Measurements from ENCODE around the gene GRK7. TPM values are rescaled to one million over a fixed set of nuclear protein-coding genes. Genes with fewer than 3 reads are reported as not detected.

The GRK7 gene
- under 1 TPM in 3 of 8 experiments, not detected in 5; 0.05 to 0.19 (median 0.08) TPM for total RNA-seq

DNA sequence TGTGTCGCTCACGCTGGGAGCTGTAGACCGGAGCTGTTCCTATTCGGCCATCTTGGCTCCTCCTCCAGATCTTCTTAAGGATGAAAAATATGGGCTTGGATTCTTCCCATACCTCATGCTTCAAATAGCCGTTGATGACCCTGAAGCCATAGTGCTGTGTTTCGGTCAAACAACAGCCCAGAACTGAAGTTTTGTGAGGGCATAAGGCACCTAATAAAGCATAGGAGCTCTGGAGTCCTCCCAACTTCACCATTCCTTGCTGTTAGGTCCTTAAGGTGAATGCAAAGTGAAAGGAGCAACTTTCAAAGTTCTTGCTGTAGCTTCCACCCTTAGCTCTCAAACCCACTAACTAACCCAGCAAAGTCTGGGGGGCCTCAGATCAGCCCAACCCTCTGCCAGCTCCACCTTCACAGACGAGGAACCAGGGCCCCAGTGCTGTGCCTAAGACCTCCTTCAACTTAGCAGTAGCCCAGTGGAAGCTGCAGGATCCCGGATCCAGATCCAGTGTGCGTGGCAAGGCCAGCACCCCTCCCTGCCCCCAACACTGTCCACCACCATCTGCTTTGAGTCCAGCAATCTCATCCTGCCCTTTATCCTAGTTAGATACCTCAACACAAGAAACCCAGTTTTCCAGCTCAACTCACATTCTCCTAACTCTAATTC lies at the start of gene GRK7:
GRK7 (plus strand) TSS at position 321 of the 663 bp plus-strand sequence. CDS start 14,877 bp downstream, outside the sequence.
- WGBS, 10 experiments, result 62 to 100% (median 97%) methylated on average over 1 to 5 of the region's 9 CpGs; no CpG with 5 or more reads in 2 of the 10 experiments
- H3K27ac ChIP-seq, result no peak within 1 kb of the TSS
- H3K4me3 ChIP-seq, result no peak within 1 kb of the TSS
- peaks cover 0 to 3% of the 10 kb centered on the region in 2 donors for H3K4me1 ChIP-seq (replicated peaks in 1 of 2)
- no peak for ATAC-seq (replicated peaks in 6 of 8)
- in situ Hi-C loops (cut with MboI; ENCODE audit: low pct_unique_long_range_greater_than_20kb in 2 of 9, low sequenced_read_pairs in 9 of 9, unreplicated experiment in 9 of 9), result no loop called here

DNA sequence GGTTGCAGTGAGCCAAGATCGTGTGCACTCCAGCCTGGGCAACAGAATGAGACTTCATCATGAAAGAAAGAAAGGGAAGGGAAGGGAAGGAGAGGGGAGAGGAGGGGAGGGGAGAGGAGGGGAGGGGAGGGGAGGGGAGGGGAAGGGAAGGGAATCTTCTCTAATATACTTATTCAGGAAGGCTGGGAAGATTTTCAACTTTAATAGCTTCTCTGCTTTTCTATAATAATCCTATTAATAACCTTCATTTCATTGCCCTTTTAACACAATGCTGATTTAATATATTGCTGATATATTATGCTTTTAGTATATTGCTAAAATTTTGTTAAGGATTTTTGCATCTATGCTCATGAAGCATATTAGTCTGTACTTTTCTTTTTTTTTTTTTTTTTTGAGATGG lies 48.5 kb upstream of the GRK7 start:
- in situ Hi-C loops (cut with MboI; ENCODE audit: low pct_unique_long_range_greater_than_20kb in 2 of 9, low sequenced_read_pairs in 9 of 9, unreplicated experiment in 9 of 9), result no loop called here
- Histone ChIP-seq H3K4me1 (replicated peaks in 1 of 2) (no peaks in the 10 kb centered on the region), H3K27ac (no peak overlapping the region), H3K4me3 (no peak overlapping the region)
- no peak for ATAC-seq (replicated peaks in 6 of 8)
- 40 to 71% (median 50%) methylated on average over 1 of the region's 1 CpG; no CpG with 5 or more reads in 6 of the 10 experiments for WGBS, 10 experiments

GRCh38 chr3:141722081-141722480 lies 41.1 kb upstream of the GRK7 start:
- peak in 5 of 8 experiments; percentile 16 to 80 (median 39) for ATAC-seq (replicated peaks in 6 of 8)
- Histone ChIP-seq H3K4me1 (replicated peaks in 1 of 2) (peaks cover 0 to 3% of the 10 kb centered on the region in 2 donors), H3K27ac (no peak overlapping the region), H3K4me3 (no peak overlapping the region)
- in situ Hi-C loops (cut with MboI; ENCODE audit: low pct_unique_long_range_greater_than_20kb in 2 of 9, low sequenced_read_pairs in 9 of 9, unreplicated experiment in 9 of 9), result no loop called here
- WGBS, 10 experiments, result 46 to 100% (median 83%) methylated on average over 1 to 2 of the region's 2 CpGs

GRCh38 chr3:141722648-141723047 lies 40.6 kb upstream of the GRK7 start:
- in situ Hi-C loops (cut with MboI; ENCODE audit: low pct_unique_long_range_greater_than_20kb in 2 of 9, low sequenced_read_pairs in 9 of 9, unreplicated experiment in 9 of 9), result no loop called here
- H3K4me1 ChIP-seq (replicated peaks in 1 of 2), result peaks cover 0 to 3% of the 10 kb centered on the region in 2 donors
- H3K4me3 ChIP-seq, result no peak overlapping the region
- no peak overlapping the region for H3K27ac ChIP-seq
- WGBS, 10 experiments, result 36 to 93% (median 71%) methylated on average over 1 to 2 of the region's 2 CpGs; no CpG with 5 or more reads in 1 of the 10 experiments
- no peak for ATAC-seq (replicated peaks in 6 of 8)

GRCh38 chr3:141723255-141723654 lies 40.0 kb upstream of the GRK7 start:
- peak in 2 of 8 experiments; percentile 71 to 76 for ATAC-seq (replicated peaks in 6 of 8)
- Histone ChIP-seq H3K4me1 (replicated peaks in 1 of 2) (peaks cover 0 to 3% of the 10 kb centered on the region in 2 donors), H3K4me3 (no peak overlapping the region), H3K27ac (no peak overlapping the region)
- in situ Hi-C loops (cut with MboI; ENCODE audit: low pct_unique_long_range_greater_than_20kb in 2 of 9, low sequenced_read_pairs in 9 of 9, unreplicated experiment in 9 of 9), result no loop called here

DNA sequence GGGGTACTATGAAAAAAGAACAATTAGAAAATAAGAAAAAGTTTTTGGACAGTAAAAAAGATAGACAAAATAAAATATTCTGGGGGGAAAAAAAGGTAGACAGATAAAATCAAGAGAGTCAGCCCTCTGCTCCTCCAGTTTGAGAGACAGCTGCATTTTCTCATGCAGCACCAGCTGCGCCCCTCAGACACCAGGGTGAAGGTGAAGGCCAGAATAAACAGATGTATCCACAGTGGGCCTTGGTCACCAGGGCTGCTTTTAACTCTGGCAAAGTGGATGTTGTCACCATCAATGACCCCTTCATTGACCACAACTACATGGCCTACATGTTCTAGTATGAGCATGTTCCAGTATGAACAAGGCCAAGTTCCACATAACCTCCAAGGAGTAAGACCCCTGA lies 39.0 kb upstream of the GRK7 start:
- no peak overlapping the region for H3K4me3 ChIP-seq
- no peak for ATAC-seq (replicated peaks in 6 of 8)
- in situ Hi-C loops (cut with MboI; ENCODE audit: low pct_unique_long_range_greater_than_20kb in 2 of 9, low sequenced_read_pairs in 9 of 9, unreplicated experiment in 9 of 9), result no loop called here
- 88 to 100% (median 100%) methylated on average over 1 of the region's 1 CpG; no CpG with 5 or more reads in 3 of the 10 experiments for WGBS, 10 experiments
- H3K4me1 ChIP-seq (replicated peaks in 1 of 2), result peaks cover 0 to 3% of the 10 kb centered on the region in 2 donors
- no peak overlapping the region for H3K27ac ChIP-seq

- peak in 2 of 8 experiments; percentile 38 to 39 for ATAC-seq (replicated peaks in 6 of 8)
- in situ Hi-C loops (cut with MboI; ENCODE audit: low pct_unique_long_range_greater_than_20kb in 2 of 9, low sequenced_read_pairs in 9 of 9, unreplicated experiment in 9 of 9), result loop anchor here in 1 of 9 experiments (25.0 kb wide), 1 partner anchor 187 kb away; no protein-coding TSS in a partner anchor
- WGBS, 10 experiments, result 57 to 91% (median 86%) methylated on average over 1 to 4 of the region's 4 CpGs; no CpG with 5 or more reads in 3 of the 10 experiments
- H3K4me3 ChIP-seq, result no peak overlapping the region
- H3K27ac ChIP-seq, result no peak overlapping the region
- H3K4me1 ChIP-seq (replicated peaks in 1 of 2), result peaks cover 0 to 3% of the 10 kb centered on the region in 2 donors
These were observed 38.2 kb upstream of the GRK7 start for GRCh38 chr3:141725036-141725435.

DNA sequence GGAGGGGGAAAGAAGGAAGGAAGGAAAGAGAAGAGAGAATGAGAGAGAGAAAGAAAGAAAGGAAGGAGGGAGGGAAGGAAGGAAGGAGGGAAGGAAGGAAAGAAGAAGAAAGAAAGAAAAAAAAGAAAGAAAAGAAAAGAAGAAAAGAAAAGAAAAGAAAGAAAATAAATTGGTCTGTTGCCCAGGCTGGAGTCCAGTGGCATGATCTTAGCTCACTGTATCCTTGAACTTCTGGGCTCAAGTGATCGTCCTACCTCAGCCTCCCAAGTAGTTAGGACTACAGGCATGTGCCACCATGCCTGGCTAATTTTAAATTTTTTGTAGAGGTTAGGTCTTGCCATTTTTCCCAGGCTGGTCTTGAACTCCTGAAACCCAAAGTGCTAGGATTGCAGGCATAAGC lies 36.7 kb upstream of the GRK7 start:
- Histone ChIP-seq H3K4me3 (no peak overlapping the region), H3K4me1 (replicated peaks in 1 of 2) (peaks cover 0 to 3% of the 10 kb centered on the region in 2 donors), H3K27ac (no peak overlapping the region)
- WGBS, 10 experiments, result 0 to 100% (median 49%) methylated on average over 1 of the region's 1 CpG; no CpG with 5 or more reads in 4 of the 10 experiments
- no peak for ATAC-seq (replicated peaks in 6 of 8)
- in situ Hi-C loops (cut with MboI; ENCODE audit: low pct_unique_long_range_greater_than_20kb in 2 of 9, low sequenced_read_pairs in 9 of 9, unreplicated experiment in 9 of 9), result loop anchor here in 1 of 9 experiments (25.0 kb wide), 1 partner anchor 186 kb away; no protein-coding TSS in a partner anchor

DNA sequence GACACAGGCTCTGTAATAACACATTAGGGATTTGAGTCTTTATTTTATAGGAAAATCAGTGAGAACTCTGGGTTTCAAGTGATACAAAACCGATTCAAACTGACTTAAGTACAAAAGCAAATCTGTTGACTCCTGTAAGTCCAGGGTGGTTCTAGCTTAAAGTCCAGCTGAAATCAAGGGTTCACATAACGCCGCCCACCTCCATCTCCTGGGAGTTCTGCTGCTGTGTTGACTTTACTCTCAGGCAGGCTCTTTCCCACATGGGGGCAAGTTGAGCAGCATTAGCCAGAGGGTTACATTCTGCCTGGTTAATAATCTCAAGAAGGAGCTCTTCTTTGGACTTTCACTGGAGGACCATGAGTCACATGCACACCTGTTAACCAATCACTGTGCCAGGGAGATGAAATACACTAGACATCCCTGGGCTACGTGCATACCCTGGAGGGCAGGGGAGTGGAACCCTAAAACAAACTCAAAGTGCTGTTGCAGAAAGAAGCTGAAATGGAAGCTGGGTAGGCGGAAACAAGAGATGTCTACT lies 34.8 kb upstream of the GRK7 start:
- ATAC-seq (replicated peaks in 6 of 8), result no peak
- Histone ChIP-seq H3K27ac (no peak overlapping the region), H3K4me3 (no peak overlapping the region), H3K4me1 (replicated peaks in 1 of 2) (peaks cover 0 to 3% of the 10 kb centered on the region in 2 donors)
- 56 to 100% (median 88%) methylated on average over 1 to 4 of the region's 5 CpGs; no CpG with 5 or more reads in 1 of the 10 experiments for WGBS, 10 experiments
- in situ Hi-C loops (cut with MboI; ENCODE audit: low pct_unique_long_range_greater_than_20kb in 2 of 9, low sequenced_read_pairs in 9 of 9, unreplicated experiment in 9 of 9), result loop anchor here in 1 of 9 experiments (25.0 kb wide), 1 partner anchor 184 kb away; no protein-coding TSS in a partner anchor

- Histone ChIP-seq H3K27ac (no peak overlapping the region), H3K4me1 (replicated peaks in 1 of 2) (peaks cover 0 to 3% of the 10 kb centered on the region in 2 donors), H3K4me3 (no peak overlapping the region)
- no peak for ATAC-seq (replicated peaks in 6 of 8)
- in situ Hi-C loops (cut with MboI; ENCODE audit: low pct_unique_long_range_greater_than_20kb in 2 of 9, low sequenced_read_pairs in 9 of 9, unreplicated experiment in 9 of 9), result loop anchor here in 1 of 9 experiments (25.0 kb wide), 1 partner anchor 183 kb away; no protein-coding TSS in a partner anchor
- WGBS, 10 experiments, result 63 to 100% (median 77%) methylated on average over 1 to 4 of the region's 4 CpGs; no CpG with 5 or more reads in 2 of the 10 experiments
These were observed 34.0 kb upstream of the GRK7 start for GRCh38 chr3:141729240-141729639.

DNA sequence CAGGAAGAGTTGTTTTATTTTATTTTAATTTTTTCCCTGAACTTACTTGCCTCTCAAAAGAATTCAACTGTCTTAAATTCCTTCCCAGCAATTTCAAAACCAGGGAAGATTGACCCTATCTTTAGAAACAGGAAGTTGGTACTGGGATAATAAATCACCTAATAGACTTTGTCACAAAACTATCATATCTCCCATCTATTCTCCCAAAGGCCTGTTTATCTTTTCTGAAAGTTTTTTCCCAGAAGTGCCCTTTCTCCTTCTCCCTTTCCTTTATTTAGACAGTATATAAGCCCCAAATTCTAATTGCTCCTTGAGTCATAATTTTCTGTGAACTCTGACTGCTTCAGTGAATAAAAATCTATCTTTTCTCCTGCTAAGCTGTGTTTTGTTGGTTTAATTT lies 28.0 kb upstream of the GRK7 start:
- Histone ChIP-seq H3K4me1 (replicated peaks in 1 of 2) (peaks cover 5 to 8% of the 10 kb centered on the region in 2 donors), H3K27ac (no peak overlapping the region), H3K4me3 (no peak overlapping the region)
- in situ Hi-C loops (cut with MboI; ENCODE audit: low pct_unique_long_range_greater_than_20kb in 2 of 9, low sequenced_read_pairs in 9 of 9, unreplicated experiment in 9 of 9), result loop anchor here in 1 of 9 experiments (25.0 kb wide), 1 partner anchor 177 kb away; no protein-coding TSS in a partner anchor
- no peak for ATAC-seq (replicated peaks in 6 of 8)

- Histone ChIP-seq H3K4me1 (replicated peaks in 1 of 2) (peaks cover 8 to 14% of the 10 kb centered on the region in 2 donors), H3K4me3 (no peak overlapping the region), H3K27ac (no peak overlapping the region)
- ATAC-seq (replicated peaks in 6 of 8), result no peak
- in situ Hi-C loops (cut with MboI; ENCODE audit: low pct_unique_long_range_greater_than_20kb in 2 of 9, low sequenced_read_pairs in 9 of 9, unreplicated experiment in 9 of 9), result loop anchor here in 1 of 9 experiments (25.0 kb wide), 1 partner anchor 176 kb away; no protein-coding TSS in a partner anchor
- 30 to 93% (median 80%) methylated on average over 1 to 7 of the region's 7 CpGs for WGBS, 10 experiments
These were observed 27.3 kb upstream of the GRK7 start for GRCh38 chr3:141735770-141736465.

DNA sequence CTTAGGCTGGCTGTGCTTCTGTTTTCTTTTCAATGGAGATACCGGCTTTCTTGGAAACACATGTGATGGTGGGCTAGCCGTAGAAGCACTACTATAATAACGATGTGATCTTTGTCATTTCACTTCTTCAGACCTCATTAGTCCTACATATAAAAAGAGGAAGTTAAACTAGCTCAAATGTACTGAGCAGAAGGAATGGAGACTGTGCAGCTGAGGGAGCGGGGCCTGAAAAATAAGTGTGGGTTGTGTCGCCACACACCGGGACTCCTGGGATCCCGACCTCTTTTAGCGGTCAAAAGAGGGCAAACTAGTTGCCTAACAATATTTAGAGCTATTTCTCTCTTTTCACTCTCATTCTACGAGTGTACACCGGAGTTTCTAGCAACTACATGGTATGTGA lies 26.1 kb upstream of the GRK7 start:
- no peak overlapping the region for H3K27ac ChIP-seq

More for the DNA sequence above, 26.1 kb upstream of the GRK7 start:
- no peak overlapping the region for H3K4me3 ChIP-seq
- ATAC-seq (replicated peaks in 6 of 8), result no peak
- peaks cover 8 to 20% of the 10 kb centered on the region in 2 donors for H3K4me1 ChIP-seq (replicated peaks in 1 of 2)
- in situ Hi-C loops (cut with MboI; ENCODE audit: low pct_unique_long_range_greater_than_20kb in 2 of 9, low sequenced_read_pairs in 9 of 9, unreplicated experiment in 9 of 9), result loop anchor here in 1 of 9 experiments (25.0 kb wide), 1 partner anchor 175 kb away; no protein-coding TSS in a partner anchor
- WGBS, 10 experiments, result 83 to 100% (median 94%) methylated on average over 1 to 10 of the region's 10 CpGs; no CpG with 5 or more reads in 1 of the 10 experiments

Measured in motor neuron (in vitro differentiated cells).